Fibroblast of skin of abdomen (primary cell): ENCODE data around the gene AQP3.
"Not testable (repeated sequence)": the region's sequence is repeated elsewhere in the genome, so short reads cannot be mapped to it uniquely, and the experiment has no call there.

Experiments
- DNase-seq: peaks from one replicate; pipeline ENCODE4 v3.0.0-alpha.2; 2013

AQP3 gene

DNA sequence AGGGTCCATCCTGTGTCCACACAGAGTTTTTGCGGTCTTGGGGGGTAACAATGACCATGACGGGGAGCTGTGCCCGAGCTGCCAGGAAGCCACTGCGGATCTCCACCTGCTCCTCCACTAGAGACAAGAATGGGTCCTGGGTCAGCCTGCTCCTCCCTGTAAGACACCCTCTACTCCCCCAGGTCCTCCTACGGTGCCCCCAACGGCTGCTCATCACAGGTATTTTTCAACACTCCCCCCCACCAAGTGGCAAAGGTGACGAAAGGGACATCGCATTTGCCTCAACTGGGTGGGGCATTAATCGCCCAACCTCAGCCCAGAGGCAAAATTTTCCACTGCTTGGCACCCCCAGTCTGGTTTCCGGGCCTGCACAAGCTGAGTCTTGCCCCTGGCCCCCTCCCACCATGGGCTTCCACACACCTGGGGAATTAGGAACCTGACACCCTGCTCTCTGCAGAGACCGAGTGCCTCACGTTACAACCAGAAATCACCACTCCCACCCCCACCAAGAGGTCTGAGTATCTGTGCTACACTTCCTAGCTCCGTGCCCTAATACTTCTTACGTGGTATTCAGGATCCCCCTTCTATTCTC lies 16.7 kb upstream of the AQP3 start:
- DNase-seq, result no peak

DNA sequence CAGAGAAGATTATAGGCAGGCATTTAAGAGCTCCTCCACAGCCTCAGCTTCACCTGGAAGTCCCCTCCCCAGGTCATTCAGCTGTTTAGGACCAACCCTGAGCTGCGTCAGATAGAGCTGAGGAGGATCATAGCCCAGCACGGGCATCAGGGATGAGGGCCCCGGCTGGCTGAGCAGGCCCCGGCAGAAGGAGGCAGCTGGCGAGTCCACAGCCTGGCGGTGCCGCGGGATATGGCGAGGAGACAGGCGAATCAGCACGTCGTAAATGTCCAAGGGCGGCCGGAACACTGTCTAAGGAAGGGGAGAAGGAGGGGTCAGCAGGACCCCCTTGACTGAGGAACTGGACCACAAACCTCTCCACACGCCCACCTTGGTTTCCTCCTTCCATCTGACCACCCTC lies 15.8 kb upstream of the AQP3 start:
- DNase-seq, result no peak

DNA sequence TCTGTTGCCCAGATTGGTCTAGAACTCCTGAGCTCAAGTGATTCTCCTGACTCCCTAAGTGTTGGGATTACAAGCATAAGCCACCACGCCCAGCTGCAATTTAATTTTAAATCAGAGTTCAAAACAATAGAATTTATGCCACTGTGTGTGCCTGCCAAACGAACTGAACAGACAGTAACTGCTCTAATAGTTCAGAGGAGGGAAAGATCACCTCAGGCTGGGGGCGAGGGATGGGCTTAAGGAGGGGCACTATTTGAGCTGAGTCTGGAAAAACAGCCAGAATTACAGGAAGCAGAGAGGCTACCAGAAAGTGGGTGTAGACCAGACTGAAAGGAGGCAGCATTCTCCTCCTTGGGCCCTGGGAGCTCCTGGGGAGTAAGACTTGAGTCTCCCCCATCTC lies 14.1 kb upstream of the AQP3 start:
- no peak for DNase-seq

DNA sequence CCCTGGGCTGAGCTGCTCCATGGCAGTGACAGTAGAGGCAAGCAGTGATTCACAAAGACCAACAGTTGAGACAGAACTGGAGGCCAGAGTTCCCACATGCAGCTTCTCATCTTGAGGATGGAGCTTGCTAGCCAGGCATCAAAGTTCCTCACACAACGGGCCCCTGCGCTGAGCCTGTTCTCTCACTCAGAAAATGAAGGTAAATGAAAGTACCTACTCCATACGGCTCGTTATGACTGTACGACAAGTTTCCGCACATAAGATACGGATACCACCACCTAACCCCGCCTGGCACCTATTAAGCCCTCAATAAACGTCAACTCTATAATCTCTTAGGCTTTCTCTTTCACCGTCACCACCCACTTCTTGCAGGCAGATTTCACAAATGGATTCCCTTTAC lies 13.5 kb upstream of the AQP3 start:
- DNase-seq, result no peak

DNA sequence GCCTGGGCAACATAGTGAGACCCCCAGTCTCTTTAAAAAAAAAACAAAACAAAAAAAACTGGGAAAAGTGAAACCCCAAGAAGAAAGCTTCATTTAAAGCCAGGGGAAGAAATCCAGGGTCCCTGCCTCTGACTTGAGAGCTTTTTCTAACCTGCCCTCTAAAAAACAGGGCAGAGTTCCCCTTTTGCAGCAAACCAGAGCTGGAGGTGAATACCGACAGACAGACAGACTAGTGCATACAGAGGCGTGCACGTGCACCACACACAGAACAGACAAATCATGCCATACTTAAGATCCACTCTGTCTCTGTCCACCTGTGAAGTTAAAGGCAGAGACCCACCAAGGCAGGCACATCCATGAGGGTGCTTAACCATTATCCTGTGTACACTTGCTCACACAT lies 11.7 kb upstream of the AQP3 start:
- no peak for DNase-seq

DNA sequence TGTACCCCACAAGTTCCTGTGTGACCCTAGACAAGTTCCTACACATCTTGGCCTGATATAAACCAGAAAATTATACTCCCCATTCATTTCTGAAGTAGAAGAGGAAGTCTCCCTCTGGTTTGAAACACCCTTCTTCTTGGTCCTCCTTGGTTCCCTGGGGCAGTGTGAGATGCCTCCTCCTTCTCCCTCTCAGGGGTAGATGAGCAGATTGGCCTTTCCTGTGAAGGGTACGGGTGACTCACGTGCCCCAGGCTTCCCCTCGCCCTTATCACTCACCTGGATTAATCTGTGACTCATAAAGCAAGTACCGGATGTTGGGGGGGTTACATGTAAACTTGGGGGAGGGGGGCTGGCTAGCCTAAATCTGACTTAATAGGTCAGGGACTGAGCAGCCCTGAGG lies 11.1 kb upstream of the AQP3 start:
- no peak for DNase-seq

DNA sequence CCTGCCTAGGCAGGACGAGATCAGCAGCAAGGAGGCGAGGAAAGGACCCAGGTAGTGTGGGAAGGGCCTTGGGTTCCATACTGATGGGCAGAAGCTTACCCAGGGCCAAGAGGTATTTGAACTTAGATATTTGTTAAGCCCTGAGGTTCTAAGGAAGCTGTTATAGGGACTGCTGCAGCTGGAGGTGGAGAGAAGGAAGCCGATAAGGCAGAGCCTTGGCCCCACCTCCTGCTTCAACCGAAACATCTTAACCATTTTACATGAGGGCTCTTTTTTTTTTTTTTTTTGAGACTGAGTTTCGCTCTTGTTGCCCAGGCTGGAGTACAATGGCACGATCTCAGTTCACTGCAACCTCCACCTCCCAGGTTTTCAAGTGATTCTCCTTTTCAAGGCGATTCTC lies 8.6 kb upstream of the AQP3 start:
- DNase-seq, result no peak

DNA sequence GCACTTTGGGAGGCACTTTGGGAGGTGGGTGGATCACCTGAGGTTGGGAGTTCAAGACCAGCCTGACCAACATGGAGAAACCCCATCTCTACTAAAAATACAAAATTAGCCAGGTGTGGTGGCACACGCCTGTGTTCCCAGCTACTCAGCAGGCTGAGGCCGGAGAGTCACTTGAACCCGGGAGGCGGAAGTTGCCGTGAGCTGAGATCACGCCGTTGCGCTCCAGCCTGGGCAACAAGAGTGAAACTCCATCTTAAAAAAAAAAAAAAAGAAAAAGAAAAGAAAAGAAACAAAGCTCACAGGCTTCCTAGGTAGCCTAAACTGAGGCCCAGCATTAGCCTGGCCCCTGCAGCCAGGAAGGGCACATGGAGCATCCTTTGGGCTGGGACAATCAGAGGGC lies 8.1 kb upstream of the AQP3 start:
- DNase-seq, result not testable (repeated sequence)

DNA sequence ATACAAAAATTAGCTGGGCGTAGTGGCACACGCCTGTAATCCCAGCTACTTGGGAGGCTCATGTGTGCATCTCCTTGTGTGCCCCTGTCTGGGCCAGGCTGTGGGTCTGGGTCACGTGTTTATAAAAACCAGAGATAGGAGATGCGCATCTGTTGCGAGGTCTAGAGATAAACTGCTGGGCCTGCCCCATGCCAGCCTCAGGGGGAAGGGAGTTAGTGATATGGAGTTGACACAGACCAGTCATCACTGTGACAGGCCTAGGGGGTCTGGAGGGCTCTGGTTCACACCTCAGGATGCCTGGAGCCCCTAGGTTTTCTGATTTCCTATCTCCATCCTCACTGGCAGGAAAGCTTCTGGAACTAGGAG lies 7.3 kb upstream of the AQP3 start:
- not testable (repeated sequence) for DNase-seq

DNA sequence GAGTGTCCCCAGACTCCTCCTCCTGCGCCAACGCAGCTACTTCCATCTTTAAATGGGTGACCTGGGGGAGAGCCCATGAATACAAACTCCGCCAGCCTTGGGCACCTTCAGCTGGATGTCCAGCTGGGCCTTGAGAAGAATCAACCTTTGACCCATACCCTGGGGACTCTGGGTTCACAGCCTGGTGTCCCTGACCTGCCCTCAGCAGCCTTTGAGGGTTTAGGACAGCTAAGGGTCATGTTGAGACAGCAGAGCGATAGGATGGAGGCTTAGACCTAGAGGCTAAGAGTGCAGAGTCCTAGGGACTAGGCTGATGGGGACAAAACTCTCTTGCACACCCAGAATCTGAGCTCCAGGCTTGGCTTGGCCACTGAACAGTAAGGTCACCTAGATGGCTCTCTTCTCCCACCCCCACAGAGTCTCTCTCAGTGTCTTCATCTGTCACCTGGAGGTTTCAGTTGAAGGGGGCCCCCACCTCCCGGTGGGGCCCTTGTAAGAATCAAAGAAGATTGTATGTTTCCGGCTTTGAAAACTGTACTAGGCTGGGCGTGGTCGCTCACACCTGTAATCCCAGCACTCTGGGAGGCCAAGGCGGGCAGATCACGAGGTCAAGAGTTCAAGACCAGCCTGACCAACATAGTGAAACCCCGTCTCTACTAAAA lies 6.7 kb upstream of the AQP3 start:
- no peak for DNase-seq

DNA sequence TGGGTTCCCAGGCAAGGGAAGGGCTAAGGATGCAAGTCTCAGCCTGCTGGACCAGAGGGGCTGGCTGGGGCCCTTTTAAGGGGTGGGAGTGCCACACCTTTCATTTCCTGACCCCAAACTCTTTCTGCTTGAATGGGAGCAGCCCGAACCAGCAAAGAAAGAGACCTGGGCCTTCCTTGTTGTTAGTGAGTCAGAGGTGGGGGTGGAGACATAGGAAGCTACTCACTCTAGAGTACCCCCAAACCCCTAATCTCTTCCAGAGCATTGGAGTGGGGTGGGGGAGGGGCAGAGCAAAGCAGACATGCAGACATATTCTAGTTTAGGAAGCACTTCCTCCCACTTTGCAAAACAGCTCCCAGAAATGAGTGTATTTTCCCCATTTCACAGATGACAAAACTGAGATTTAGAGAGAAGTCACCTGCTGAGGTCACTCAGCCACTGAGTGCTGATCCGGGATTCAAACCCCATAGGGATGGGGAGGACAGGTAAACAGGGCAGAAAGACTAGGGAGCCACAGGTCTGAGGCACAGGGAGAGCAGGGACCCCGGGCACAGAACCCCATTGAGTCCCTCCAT lies 6.0 kb upstream of the AQP3 start:
- DNase-seq, result no peak

DNA sequence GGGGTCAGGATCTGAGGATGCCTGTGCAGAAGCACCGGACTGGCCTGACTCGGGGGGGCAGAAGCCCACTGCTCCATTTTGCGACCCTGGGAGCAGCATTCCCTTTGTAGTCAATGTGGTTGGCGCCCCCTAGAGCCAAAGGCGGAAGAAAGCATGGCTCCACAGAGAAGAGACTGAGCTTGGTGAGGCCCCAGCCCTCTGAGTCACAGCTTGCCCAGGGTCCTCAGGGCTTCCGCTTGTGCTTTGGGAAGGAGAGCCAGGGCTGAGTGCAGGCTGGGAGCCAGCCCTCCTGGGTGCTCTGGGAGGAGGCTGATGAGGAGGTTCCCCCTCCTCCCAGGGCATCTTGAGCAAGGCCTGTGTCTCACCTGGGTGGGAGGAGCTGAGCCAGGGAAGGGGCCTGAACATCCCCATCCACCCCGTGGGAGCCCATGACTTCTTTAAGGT lies 5.5 kb upstream of the AQP3 start:
- DNase-seq, result peak; percentile 82

DNA sequence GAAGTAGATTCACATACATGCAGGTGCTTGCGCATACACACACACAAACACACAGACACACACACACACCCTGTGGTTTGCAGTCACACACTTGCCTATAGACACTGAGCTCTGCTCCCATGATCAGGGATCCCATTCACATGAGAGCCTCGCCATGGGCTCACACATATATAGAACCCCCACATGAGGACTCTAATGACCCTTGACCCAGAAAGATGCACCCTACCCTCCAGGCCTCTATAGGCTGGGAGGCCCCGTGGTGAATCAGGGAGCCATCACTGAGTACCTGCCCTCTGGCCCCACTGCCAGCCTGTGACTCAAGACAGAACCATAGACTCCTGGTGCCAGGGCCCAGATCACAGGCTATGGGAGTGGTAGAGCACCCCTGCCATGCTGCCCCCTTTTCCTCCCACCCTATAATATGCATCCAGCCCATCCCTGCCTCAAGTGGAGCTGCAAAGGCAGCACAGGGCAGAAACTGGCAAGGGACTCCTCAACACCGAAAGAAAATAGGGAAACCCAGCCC lies 3.3 kb upstream of the AQP3 start:
- no peak for DNase-seq

DNA sequence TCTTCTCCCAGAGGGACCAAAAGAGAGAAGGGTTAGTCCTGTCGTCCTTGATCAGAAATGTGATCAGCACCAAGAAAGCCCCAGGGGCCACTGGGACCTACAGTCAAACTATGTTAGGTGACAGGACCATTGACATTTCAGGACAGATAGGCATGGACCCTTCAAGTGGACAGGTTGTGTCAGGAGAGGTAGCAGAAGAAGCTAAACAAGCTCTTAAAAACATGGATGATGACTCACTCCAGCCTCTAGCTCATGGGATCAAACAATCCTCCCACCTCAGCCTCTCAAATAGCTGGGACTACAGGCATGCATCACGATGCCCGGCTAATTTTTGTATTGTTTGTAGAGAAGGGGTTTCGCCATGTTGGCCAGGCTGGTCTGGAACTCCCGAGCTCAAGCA lies 2.3 kb upstream of the AQP3 start:
- no peak for DNase-seq

DNA sequence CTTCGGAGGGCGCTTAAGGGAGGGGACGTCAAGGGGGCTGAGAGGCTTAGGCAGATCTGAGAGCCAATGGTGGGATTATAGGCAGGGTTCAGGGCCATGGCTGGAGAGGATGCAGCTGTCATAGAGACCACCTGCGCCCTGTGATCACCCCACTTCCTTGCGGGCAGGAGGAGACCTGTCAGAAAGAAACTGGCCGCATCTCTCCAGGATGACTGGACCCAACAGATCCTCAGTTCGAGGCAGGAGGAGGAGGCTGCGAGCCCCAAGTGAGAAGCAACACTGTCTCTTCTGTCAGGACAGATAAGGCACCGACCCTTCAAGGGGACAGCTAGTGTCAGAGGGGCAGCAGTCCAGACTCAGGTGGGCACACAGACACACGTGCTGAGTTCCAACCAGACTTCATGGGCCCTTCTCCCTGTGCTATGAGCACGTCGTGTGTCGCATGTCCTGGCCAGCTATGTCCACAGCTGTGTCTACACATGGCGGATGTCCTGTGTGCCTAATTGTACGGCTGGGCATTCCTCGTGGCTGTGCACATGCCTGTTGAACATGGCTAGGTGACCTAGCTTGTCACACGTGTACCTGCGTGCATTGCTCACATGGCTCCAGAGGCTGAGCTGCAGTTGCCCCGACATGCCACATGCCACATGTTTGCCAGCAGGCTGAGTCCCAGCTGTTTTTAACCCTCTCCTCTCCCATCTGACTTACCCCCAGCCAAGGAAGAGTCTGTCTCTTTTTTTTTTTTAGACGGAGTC lies 583 bp upstream of the AQP3 start:
- DNase-seq, result no peak

DNA sequence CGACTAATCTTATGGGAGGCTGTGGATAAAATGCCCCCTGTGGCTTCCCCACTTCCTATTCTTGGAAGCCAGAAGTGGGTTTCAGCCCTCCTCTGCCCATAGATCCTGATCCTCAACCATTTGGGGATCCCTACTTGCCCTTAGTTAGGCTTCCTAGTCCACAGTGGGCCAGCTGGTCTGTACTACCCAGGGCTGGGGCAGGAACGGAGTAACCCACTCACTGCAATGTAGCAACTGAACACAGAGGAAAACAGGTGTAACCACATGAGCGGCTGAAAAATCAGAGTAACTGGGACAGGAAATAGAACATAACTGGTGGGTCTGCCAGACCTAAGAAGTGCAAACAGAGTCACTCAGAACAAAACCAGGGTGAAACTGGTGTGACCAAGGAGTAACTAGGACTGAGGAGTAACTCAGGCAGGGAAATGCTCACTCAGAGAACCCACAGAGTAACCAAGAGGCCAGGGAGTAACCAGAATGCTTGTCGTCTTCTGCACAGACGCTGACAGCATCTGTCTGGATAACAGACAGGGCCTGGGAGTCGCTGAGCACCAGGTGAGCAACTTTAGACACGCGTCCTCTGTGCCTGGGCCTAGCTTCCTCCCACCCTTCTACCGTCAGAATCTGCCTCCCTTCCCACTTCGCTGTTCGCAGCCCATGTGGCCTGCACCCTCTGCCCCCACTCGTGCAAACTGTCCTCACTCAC lies 1.0 kb downstream of the AQP3 start:
- DNase-seq, result no peak

DNA sequence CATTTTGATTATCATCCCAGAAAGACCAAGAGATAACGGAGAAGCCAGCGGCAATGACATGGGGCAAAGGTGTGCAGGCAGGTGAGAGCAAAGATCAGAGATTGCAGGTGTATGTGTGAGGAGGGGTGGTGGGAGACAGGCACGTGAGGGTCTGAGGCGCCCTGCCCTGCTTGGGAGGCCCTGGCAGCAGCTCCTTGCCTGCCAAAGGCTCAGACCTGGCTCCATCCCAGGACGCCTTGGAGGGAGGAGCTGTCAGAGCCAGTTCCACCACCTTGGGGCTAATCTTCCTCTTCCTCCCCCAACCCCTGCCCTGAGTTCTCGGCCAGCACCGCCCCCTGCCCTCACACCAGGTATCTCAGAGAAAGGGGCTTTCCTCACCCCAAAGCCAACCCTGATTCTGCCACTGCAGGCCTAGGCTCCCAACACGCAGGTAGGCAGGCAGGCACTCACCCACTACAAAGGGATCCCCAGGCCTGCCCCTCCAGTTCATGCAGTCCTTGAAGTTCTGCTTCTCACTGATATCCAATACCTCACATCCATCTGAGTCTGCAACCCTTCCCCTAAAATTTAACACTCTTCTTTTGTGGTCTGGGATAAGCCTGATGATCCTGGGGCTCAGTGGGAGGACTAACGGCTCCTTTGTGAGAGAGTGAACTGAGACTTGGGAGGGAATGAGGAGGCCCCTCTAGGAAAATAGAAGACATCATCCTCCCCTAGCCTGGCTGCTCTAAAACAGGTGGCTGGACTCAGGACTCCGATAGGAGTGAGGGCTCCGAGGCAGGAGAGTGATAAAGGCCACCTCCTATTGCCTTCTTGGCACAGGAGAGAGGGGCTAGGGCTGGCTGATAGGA lies 1.8 kb downstream of the AQP3 start:
- DNase-seq, result no peak

DNA sequence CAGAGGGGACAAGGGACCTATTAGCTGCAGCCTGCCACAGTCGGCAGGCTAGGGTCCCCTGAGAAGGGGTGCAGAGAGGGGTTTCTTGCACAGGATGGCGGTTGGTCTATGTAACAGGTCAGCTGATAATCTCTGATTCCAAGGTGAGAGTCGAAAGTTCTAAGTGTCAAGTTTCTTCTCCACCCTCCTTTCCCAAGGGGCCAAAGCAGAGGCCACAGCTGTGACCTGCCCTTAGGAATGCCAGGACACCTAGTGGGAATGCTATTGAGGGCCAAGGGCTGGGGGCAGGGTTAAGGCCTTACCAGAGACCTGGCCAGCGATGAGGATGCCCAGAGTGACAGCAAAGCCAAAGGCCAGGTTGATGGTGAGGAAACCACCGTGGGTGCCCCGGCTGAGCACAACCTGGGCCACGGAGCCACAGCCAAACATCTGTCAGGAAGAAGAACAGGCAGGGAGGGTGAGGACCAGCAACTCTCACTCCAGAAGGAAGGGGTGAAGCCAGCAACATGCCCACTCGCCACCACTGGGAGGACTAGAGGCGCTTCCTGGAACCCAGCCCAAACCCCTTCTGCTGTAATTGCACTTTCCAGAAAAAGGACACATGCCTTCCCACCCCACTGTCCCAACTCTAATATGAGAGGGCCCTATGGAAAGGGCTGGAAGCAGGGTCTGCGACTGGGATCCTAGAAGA lies 3.8 kb downstream of the AQP3 start:
- no peak for DNase-seq

DNA sequence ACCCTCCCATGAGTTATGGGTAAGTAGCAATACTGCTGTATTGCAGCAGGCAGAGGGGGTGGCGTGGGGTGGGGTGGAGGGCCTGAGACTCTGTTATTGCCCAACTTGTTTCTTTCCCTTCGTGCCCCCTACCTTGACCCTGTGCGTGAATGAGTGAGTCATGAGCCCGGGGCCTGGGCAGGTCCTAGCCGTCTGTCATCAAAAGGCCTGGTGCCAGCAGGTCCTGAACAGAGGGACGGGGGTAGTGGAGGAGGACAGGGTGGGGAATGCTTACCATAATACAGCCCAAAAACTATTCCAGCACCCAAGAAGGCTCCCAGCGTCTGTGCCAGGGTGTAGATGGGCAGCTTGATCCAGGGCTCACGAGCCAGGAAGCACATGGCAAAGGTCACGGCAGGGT lies 4.3 kb downstream of the AQP3 start:
- DNase-seq, result no peak

DNA sequence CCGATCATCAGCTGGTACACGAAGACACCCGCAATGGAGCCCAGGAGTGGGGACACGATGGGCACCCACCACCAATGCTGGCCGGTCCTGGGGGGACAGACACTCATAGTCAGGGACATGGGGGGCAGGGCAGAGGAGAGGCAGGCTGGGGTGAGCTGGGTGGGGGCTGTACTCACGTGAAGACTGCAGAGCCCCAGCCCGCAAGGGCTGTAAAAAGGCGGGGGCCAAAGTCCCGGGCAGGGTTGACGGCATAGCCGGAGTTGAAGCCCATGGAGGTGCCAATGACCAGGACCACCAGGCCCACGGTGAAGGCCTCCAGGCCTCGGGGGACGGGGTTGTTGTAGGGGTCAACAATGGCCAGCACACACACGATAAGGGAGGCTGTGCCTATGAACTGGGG lies 5.3 kb downstream of the AQP3 start:
- no peak for DNase-seq

DNA sequence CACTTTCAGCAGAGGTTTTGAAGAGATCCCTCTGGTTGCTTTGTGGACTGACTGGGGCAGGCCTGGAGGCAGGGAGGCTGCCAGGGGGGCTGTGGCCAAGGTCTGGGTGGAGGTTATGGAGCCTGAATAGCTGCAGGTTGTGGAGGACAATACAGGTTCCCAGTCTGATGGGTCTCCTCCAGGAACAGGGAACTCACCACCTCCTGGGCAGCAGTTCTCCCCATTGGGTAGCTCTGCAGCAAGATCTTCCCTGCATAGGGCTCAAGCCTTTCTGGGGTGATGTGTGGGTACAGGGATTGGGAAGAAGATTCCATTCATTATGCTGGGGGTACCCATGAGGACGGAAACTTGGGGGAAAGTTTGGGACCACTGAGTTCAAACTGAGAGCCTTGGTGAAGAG lies 6.8 kb downstream of the AQP3 start:
- DNase-seq, result no peak
